SK-N-SH (cell line): Measurements from ENCODE around the gene MCF2L.

ENCODE experiments used
- CTCF ChIP-seq: fragments of 200-600 bp; sonication (generic); IDR thresholded peaks from 2 replicates; pipeline ENCODE4 v1.6.1; 2017; ENCODE audit warnings: antibody characterized with exemption, mild to moderate bottlenecking, moderate library complexity
- EP300 ChIP-seq, 2 experiments: IDR thresholded peaks; 2 replicates each; pipeline versions ENCODE4 v1.4.0 to v1.6.1; 2012; ENCODE audit warnings: borderline replicate concordance in 1 of 2, low read depth in 1 of 2, low read length in 1 of 2
- EZH2phosphoT487 ChIP-seq: fragments of 200-600 bp; sonication (generic); IDR thresholded peaks from 2 replicates; pipeline ENCODE4 v1.6.1; 2017; ENCODE audit warnings: low read depth, mixed run types, mild to moderate bottlenecking, antibody characterized with exemption, moderate library complexity, borderline replicate concordance
- FOXJ3 ChIP-seq: sonication (generic); formaldehyde crosslinking; IDR thresholded peaks from 2 replicates; pipeline ENCODE4 v1.5.1; 2020; ENCODE audit warnings: mild to moderate bottlenecking, missing genetic modification reagents
- FOXM1 ChIP-seq: IDR thresholded peaks from 2 replicates; pipeline ENCODE4 v1.4.0; 2012; ENCODE audit warnings: low read depth, mild to moderate bottlenecking
- MAX ChIP-seq: IDR thresholded peaks from 2 replicates; pipeline ENCODE4 v1.4.0; 2012; ENCODE audit warnings: low read depth
- PBX3 ChIP-seq: IDR thresholded peaks from 2 replicates; pipeline ENCODE4; 2012
- POLR2AphosphoS5 ChIP-seq: IDR thresholded peaks from 2 replicates; pipeline ENCODE4 v1.6.1; 2012; ENCODE audit warnings: low read depth, low read length
- REST ChIP-seq: IDR thresholded peaks from 2 replicates; pipeline ENCODE4 v1.6.1; 2012; ENCODE audit warnings: mild to moderate bottlenecking, low read depth, low read length, moderate library complexity
- RFX5 ChIP-seq: IDR thresholded peaks from 2 replicates; pipeline ENCODE4 v1.6.1; 2012; ENCODE audit warnings: mild to moderate bottlenecking, improper control_type of control experiment, low read length
- RXRA ChIP-seq: IDR thresholded peaks from 2 replicates; pipeline ENCODE4 v1.4.0; 2012; ENCODE audit warnings: low read depth, mild to moderate bottlenecking, borderline replicate concordance
- TAF1 ChIP-seq: IDR thresholded peaks from 2 replicates; pipeline ENCODE4 v1.6.1; 2012; ENCODE audit warnings: low read depth, mild to moderate bottlenecking, low read length, moderate library complexity, borderline replicate concordance
- TEAD4 ChIP-seq: IDR thresholded peaks from 2 replicates; pipeline ENCODE4 v1.4.0; 2012; ENCODE audit warnings: mild to moderate bottlenecking, borderline replicate concordance; ENCODE audit not compliant: insufficient read depth

- TF ChIP-seq CTCF (no peak), MAX (no peak), REST (no peak), TEAD4 (no peak), EP300 (IDR thresholded peaks at IDR 0.05; ENCODE audit: borderline replicate concordance in 1 of 2, low read depth in 1 of 2, low read length in 1 of 2) (no peak), PBX3 (no peak), FOXJ3 (CRISPR knock-in tag) (no peak), RFX5 (no peak), FOXM1 (no peak), TAF1 (no peak), POLR2AphosphoS5 (no peak), RXRA (no peak), EZH2phosphoT487 (no peak)
Observed at GRCh38 chr13:112926003-112926402, 43.0 kb upstream of the MCF2L start.
